SU-DHL-6 (cell line): ENCODE measurements around the gene MTHFSD.

ENCODE experiments used
- H2AFZ ChIP-seq: fragments of 200-600 bp; sonication (generic); 2 replicates; pipeline ENCODE4 v1.6.1; 2014; ENCODE audit warnings: low read depth, mild to moderate bottlenecking, moderate library complexity, mixed read lengths, antibody characterized with exemption, low read length; ENCODE audit not compliant: severe bottlenecking
- H3F3A ChIP-seq: fragments of 200-600 bp; shearing (Covaris generic); 2 replicates; pipeline ENCODE4 v1.6.0; 2016; ENCODE audit warnings: antibody characterized with exemption, mild to moderate bottlenecking; ENCODE audit not compliant: insufficient read depth
- H3K27ac ChIP-seq: fragments of 200-600 bp; sonication (generic); 2 replicates; pipeline ENCODE4 v1.5.1; 2016; ENCODE audit warnings: low read depth, mild to moderate bottlenecking, low read length, moderate library complexity, mixed read lengths
- H3K27me3 ChIP-seq: fragments of 200-600 bp; sonication (generic), shearing (Covaris generic); 2 replicates; pipeline ENCODE4 v1.6.0; 2014; ENCODE audit warnings: mild to moderate bottlenecking, low read length
- H3K36me3 ChIP-seq: fragments of 200-600 bp; sonication (generic); 2 replicates; pipeline ENCODE4 v1.6.1; 2014; ENCODE audit warnings: mild to moderate bottlenecking, low read length, mixed read lengths
- H3K4me2 ChIP-seq: fragments of 300-600, 200-600 bp; shearing (Covaris generic), sonication (generic); 2 replicates; pipeline ENCODE4 v1.6.0; 2014; ENCODE audit warnings: low read length, low read depth, mild to moderate bottlenecking; ENCODE audit not compliant: poor library complexity, severe bottlenecking
- H3K4me3 ChIP-seq: fragments of 200-600 bp; sonication (generic); 2 replicates; pipeline ENCODE4 v1.5.1; 2014; ENCODE audit warnings: antibody characterized with exemption, low read length, mild to moderate bottlenecking, mixed read lengths; ENCODE audit not compliant: insufficient read depth, poor library complexity, severe bottlenecking
- H3K79me2 ChIP-seq: fragments of 200-600 bp; sonication (generic); 2 replicates; pipeline ENCODE4 v1.6.1; 2014; ENCODE audit warnings: mild to moderate bottlenecking, low read length, moderate library complexity; ENCODE audit not compliant: insufficient read depth
- H3K9ac ChIP-seq: fragments of 200-600 bp; sonication (generic); 2 replicates; pipeline ENCODE4 v1.7.0; 2014; ENCODE audit warnings: mild to moderate bottlenecking, low read length
- H3K9me2 ChIP-seq: fragments of 200-600 bp; sonication (generic); replicated peaks from 2 replicates; pipeline ENCODE4 v1.6.1; 2014; ENCODE audit warnings: low read length; ENCODE audit not compliant: insufficient read depth
- H3K9me3 ChIP-seq: fragments of 200-600 bp; sonication (generic); 2 replicates; pipeline ENCODE4 v1.6.1; 2014; ENCODE audit warnings: low read length, mixed read lengths; ENCODE audit not compliant: insufficient read depth
- H4K20me1 ChIP-seq: fragments of 200-600 bp; sonication (generic); 2 replicates; pipeline ENCODE4 v1.6.1; 2014; ENCODE audit warnings: low read depth, mild to moderate bottlenecking, antibody characterized with exemption, low read length, moderate library complexity, mixed read lengths
- CTCF ChIP-seq: fragments of 200-600 bp; sonication (generic); IDR thresholded peaks from one replicate; pipeline ENCODE4 v1.5.1; 2017; ENCODE audit warnings: antibody characterized with exemption, mild to moderate bottlenecking, low read length, moderate library complexity; ENCODE audit not compliant: insufficient read depth, poor library complexity, severe bottlenecking
- EZH2phosphoT487 ChIP-seq: fragments of 200-600 bp; sonication (generic), shearing (Covaris generic); conservative IDR thresholded peaks from 2 replicates; pipeline ENCODE4 v1.6.1; 2018; ENCODE audit warnings: mild to moderate bottlenecking, antibody characterized with exemption, low read length, moderate library complexity, mixed read lengths

MTHFSD gene

GRCh38 chr16:86601356-86601755 is 46.3 kb upstream of the MTHFSD start:
- Histone ChIP-seq H3K9me2 (no peaks in the 10 kb centered on the region), H3K4me3 (no peak overlapping the region), H3F3A (no peaks in the 10 kb centered on the region), H4K20me1 (no peaks in the 10 kb centered on the region), H3K9ac (no peak overlapping the region), H3K4me2 (no peak overlapping the region), H2AFZ (no peak overlapping the region), H3K36me3 (no peaks in the 10 kb centered on the region), H3K27me3 (no peaks in the 10 kb centered on the region), H3K9me3 (no peaks in the 10 kb centered on the region), H3K79me2 (no peaks in the 10 kb centered on the region), H3K27ac (no peak overlapping the region)
- no peak for TF ChIP-seq CTCF
- no peak for TF ChIP-seq EZH2phosphoT487

- Histone ChIP-seq H3K27ac (no peak overlapping the region), H3K9me3 (no peaks in the 10 kb centered on the region), H3K9ac (no peak overlapping the region), H3K4me3 (no peak overlapping the region), H3K9me2 (no peaks in the 10 kb centered on the region), H3K4me2 (no peak overlapping the region), H3K36me3 (no peaks in the 10 kb centered on the region), H3F3A (no peaks in the 10 kb centered on the region), H4K20me1 (no peaks in the 10 kb centered on the region), H3K27me3 (no peaks in the 10 kb centered on the region), H2AFZ (no peak overlapping the region), H3K79me2 (no peaks in the 10 kb centered on the region)
- TF ChIP-seq EZH2phosphoT487 = no peak
- TF ChIP-seq CTCF = no peak
Observed at GRCh38 chr16:86598607-86599565, 43.9 kb upstream of the MTHFSD start.

- H3F3A ChIP-seq = no peaks in the 10 kb centered on the region
- H3K9me2 ChIP-seq = no peaks in the 10 kb centered on the region
- H3K27ac ChIP-seq = no peak overlapping the region
- no peaks in the 10 kb centered on the region for H4K20me1 ChIP-seq
- H3K9ac ChIP-seq = no peak overlapping the region
- no peak overlapping the region for H3K4me2 ChIP-seq
- H3K9me3 ChIP-seq = no peaks in the 10 kb centered on the region
- no peak overlapping the region for H3K4me3 ChIP-seq
- H2AFZ ChIP-seq = no peak overlapping the region
- TF ChIP-seq EZH2phosphoT487 = no peak
- TF ChIP-seq CTCF = no peak
- H3K79me2 ChIP-seq = no peaks in the 10 kb centered on the region
- H3K27me3 ChIP-seq = no peaks in the 10 kb centered on the region
- H3K36me3 ChIP-seq = no peaks in the 10 kb centered on the region
Observed at GRCh38 chr16:86597880-86598606, 43.0 kb upstream of the MTHFSD start.
